Activated T-helper 17 cell treated with anti-CD3 and anti-CD28 coated beads, Interleukin-2, amount 50 U/mL, for 72 hours (primary cell): ENCODE measurements around the gene MROH2A. TPM values are rescaled to one million over a fixed set of nuclear protein-coding genes. Genes with fewer than 3 reads are reported as not detected.

Experiments
- ATAC-seq: fragments of 150-1000 bp; cut with Tn5 transposase; replicated peaks from 2 replicates; pipeline ENCODE4 v1.10.0; 2021; ENCODE audit warnings: mild to moderate bottlenecking, moderate library complexity
- H3K27ac Mint-ChIP-seq: one replicate; pipeline ENCODE4 v1.8.0; 2022; ENCODE audit warnings: mixed read lengths
- H3K27me3 Mint-ChIP-seq: one replicate; pipeline ENCODE4 v1.8.0; 2022; ENCODE audit warnings: mixed read lengths
- H3K36me3 Mint-ChIP-seq: one replicate; pipeline ENCODE4 v1.8.0; 2022; ENCODE audit warnings: low read depth, mild to moderate bottlenecking, mixed read lengths
- H3K4me1 Mint-ChIP-seq: one replicate; pipeline ENCODE4 v1.8.0; 2022; ENCODE audit warnings: mixed read lengths
- H3K4me3 Mint-ChIP-seq: one replicate; pipeline ENCODE4 v1.8.0; 2022; ENCODE audit warnings: mild to moderate bottlenecking, mixed read lengths
- H3K9me3 Mint-ChIP-seq: one replicate; pipeline ENCODE4 v1.8.0; 2022; ENCODE audit warnings: mixed read lengths
- total RNA-seq, 2 donors: library from RNA; stranded (reverse); gene quantifications; one replicate each; pipeline ENCODE4 v1.2.3, GENCODE V29; 2022

MROH2A gene
- total RNA-seq, 2 donors from 2014 or later: not detected

DNA sequence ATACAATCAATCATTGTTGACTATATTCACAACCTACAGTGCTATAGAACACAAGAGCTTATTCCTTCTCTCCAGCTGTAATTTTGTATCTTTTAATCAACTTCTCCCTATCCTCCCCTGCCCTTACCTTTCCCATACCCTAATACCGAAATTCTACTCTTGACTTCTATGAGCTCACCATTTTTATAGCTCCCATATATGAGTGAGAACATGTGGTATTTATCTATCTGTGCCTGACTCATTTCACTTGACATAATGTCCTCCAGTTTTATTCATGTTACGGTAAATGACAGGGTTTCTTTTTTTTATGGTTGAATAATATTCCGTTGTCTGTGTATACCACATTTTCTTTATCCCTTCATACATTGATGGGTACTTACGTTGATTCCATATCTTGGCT lies 2.6 kb downstream of the MROH2A start:
- H3K27me3 Mint-ChIP-seq: peaks cover 19% of the 10 kb centered on the region
- ATAC-seq: no peak
- H3K4me3 Mint-ChIP-seq: no peak overlapping the region
- no peaks in the 10 kb centered on the region for H3K4me1 Mint-ChIP-seq
- no peaks in the 10 kb centered on the region for H3K36me3 Mint-ChIP-seq
- no peak overlapping the region for H3K27ac Mint-ChIP-seq
- peaks cover 3% of the 10 kb centered on the region for H3K9me3 Mint-ChIP-seq

DNA sequence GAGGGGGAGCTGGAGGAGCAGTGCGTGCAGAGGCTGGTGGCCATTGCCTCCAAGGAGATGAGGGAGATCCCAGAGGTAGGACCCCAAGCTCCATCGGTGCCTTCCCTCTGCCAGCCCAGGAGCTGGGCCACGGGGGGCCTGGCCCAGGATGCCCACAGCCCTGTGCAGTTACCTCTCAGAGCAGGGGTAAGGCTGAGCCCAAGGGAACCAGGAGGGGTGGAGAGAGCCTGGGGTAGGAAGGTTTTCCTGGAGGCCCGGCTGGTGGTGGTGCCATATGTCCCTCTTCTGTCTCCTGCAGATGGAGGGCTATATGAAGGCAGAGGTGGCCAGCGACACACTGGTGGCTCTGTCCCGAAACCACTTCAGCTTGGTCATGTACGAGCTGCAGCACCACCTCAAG lies 11.4 kb downstream of the MROH2A start:
- peaks cover 6% of the 10 kb centered on the region for H3K27me3 Mint-ChIP-seq
- peaks cover 5% of the 10 kb centered on the region for H3K9me3 Mint-ChIP-seq
- H3K27ac Mint-ChIP-seq: no peak overlapping the region
- no peak for ATAC-seq
- no peak overlapping the region for H3K4me3 Mint-ChIP-seq
- H3K36me3 Mint-ChIP-seq: no peaks in the 10 kb centered on the region
- H3K4me1 Mint-ChIP-seq: no peaks in the 10 kb centered on the region

DNA sequence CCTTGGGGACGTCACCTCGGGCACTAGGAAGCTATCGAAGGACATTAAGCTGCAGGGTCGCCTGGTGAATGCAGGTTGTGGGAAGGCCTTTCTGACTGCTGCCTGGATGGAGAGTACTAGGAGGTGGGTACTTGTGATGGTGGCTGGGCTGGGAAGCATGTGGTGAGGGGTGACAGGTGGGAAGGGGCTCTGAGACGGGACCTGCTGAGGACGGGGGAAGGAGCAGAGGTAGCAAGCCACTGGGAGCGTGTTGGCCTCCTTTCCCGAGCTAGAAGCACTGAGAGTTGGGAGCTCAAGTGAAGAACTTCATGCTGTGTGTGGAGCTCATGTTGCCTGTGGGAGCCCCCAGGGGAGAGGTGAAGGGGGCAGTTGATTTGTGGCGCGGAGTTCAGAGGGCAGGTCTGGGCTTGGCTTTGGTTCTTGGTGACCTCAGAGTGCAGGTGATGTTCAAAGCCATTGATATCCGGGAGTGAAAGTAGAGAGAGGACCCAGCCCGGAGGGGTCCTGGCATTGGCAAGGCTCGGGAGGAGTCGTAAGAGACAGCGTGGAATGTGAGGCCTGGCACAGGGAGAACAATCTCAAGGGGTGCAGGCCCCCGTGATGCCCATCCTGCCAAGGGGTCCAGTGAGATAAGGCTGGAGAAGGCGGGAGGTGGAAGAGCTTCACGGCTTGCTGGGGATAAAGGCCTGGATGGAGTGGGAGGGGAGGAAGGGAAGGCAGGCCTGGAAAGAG lies 13.2 kb downstream of the MROH2A start:
- H3K4me1 Mint-ChIP-seq: no peaks in the 10 kb centered on the region
- ATAC-seq: no peak
- H3K27ac Mint-ChIP-seq: no peak overlapping the region
- no peak overlapping the region for H3K4me3 Mint-ChIP-seq
- H3K36me3 Mint-ChIP-seq: no peaks in the 10 kb centered on the region
- H3K27me3 Mint-ChIP-seq: peaks cover 2% of the 10 kb centered on the region
- peaks cover 1% of the 10 kb centered on the region for H3K9me3 Mint-ChIP-seq

DNA sequence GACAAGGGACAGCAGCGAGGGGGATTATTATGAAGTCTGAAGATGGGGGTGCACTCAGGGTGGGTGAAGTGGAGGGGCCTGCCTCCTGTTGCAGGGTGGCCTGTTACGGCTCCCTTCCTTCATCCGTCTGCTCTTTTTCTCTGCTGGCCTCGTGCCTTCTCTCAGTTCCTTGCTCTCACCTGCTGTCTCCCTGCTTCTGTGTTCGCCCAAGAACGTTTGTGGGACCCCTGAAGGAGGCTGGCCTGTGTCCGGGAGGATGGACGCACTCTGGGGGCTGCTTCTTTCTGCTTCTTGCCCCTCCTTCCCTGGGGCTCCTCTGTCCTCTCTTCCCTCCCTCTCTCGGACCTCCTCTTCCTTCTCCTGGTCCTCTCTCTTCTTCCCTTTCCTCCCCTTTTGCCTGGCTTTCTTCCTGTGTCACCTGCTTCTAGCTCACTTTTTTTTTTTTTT lies 13.8 kb downstream of the MROH2A start:
- H3K9me3 Mint-ChIP-seq: no peaks in the 10 kb centered on the region

DNA sequence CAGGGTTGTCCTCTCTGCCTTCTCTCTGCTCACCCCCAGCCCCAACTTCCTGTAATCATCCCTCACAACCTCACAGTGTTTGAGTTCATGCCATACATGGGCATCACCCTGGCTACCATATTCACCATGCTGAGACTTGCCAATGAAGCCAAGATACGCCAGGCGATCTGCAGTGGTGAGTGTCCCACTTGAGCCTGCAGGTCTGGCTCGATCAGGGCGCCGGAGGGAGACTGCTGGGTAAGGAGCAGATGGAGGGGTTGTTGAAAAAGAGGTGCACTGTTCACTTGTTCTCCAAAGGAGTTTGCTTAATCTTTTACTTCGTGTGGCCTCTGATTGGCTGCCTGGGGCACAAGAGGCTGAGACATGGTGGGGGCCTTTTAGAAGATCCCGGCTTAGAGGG lies 14.6 kb downstream of the MROH2A start:
- no peak overlapping the region for H3K4me3 Mint-ChIP-seq
- H3K27me3 Mint-ChIP-seq: peaks cover under 1% of the 10 kb centered on the region
- no peaks in the 10 kb centered on the region for H3K36me3 Mint-ChIP-seq
- ATAC-seq: no peak
- no peaks in the 10 kb centered on the region for H3K4me1 Mint-ChIP-seq
- H3K27ac Mint-ChIP-seq: no peak overlapping the region
- no peaks in the 10 kb centered on the region for H3K9me3 Mint-ChIP-seq

More for the DNA sequence above, 13.8 kb downstream of the MROH2A start:
- Mint-ChIP-seq H3K4me3 (no peak overlapping the region), H3K36me3 (no peaks in the 10 kb centered on the region), H3K27me3 (no peaks in the 10 kb centered on the region), H3K4me1 (no peaks in the 10 kb centered on the region), H3K27ac (no peak overlapping the region)
- ATAC-seq: no peak

DNA sequence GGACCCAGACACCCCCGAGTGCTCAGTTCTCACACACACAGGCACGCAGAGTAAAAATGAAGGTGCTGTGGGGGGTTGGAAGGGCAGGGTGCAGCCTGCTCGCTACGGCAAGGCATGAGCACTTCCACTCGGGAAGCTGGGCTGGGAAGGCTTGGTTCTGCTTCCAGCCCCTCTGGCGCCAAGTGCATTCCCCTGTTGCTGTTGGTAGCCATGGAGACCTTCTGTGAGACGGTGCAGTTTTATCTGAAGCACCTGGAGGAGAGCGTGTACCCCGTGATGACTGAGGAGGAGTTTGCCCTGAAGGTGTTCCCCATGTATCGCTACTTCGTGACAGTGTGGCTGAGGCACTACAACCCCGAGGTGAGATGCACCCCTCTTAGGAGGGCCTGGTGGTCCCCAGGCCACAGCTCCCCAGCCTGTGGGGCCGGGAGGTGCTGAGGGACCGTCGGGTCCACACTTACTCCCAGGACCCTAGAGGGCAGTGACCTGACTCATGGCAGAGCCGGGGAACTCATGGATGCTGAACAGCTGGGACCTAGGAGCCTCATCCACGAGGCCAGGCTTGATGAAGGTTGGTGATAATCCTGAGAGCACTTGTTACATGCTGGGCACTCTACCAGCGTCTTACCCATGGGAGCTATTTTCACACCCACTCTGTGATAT lies 15.5 kb downstream of the MROH2A start:
- no peaks in the 10 kb centered on the region for H3K36me3 Mint-ChIP-seq

DNA sequence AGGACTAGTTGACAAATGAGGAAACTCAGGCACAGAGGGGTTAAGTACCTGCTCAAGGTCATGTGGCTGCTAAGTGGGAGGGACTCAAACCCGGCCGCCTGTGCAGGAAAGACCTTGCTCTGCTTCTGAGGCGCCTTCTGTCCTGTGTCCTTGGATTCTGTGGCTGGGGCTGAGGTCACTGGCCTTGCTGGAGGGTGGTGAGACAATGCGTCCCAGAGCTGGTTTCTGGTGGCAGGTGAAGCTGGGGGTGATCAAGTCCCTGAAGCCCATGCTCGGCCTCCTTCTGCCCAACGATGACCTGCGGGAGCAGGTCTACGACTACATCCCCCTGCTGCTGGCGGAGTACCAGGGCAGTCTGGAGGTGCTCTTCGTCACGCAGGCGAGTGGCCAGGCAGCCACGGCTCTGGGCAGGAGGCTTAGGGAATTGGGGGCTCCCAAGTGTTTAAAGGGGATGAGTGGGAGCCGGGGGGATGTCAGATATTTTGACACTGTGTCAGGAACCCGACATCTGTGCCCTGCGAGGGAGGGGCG lies 16.1 kb downstream of the MROH2A start:
- Mint-ChIP-seq H3K4me1 (no peaks in the 10 kb centered on the region), H3K4me3 (no peak overlapping the region), H3K27ac (no peak overlapping the region), H3K9me3 (no peaks in the 10 kb centered on the region), H3K36me3 (no peaks in the 10 kb centered on the region), H3K27me3 (peaks cover 8% of the 10 kb centered on the region)
- no peak for ATAC-seq

More for the DNA sequence above, 15.5 kb downstream of the MROH2A start:
- Mint-ChIP-seq H3K4me3 (no peak overlapping the region), H3K9me3 (no peaks in the 10 kb centered on the region), H3K27ac (no peak overlapping the region), H3K27me3 (peaks cover 8% of the 10 kb centered on the region), H3K4me1 (no peaks in the 10 kb centered on the region)
- no peak for ATAC-seq

DNA sequence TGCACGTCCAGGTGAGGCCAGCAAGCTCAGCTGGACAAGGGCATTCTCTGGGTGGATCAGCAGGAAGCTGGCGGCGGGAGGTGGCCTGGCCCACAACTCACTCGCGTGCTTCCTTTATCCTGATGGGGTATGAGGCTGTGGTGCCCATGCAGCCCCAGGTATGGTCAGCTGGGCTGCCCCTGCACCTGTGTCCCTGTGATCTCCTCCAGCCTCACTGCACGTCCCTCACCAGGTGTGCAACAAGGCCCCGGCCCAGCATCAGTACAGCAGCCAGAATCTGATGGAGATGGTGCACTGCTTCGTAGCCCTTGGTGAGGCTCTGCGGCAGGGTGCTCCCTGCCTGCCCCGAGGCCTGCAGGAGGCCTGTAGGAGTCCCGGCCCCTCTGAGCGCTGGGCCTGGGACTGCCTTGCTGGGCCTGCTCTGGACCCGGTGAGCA lies 17.6 kb downstream of the MROH2A start:
- no peak overlapping the region for H3K27ac Mint-ChIP-seq
- H3K4me1 Mint-ChIP-seq: no peaks in the 10 kb centered on the region
- H3K9me3 Mint-ChIP-seq: no peaks in the 10 kb centered on the region
- H3K27me3 Mint-ChIP-seq: peaks cover 8% of the 10 kb centered on the region
- H3K4me3 Mint-ChIP-seq: no peak overlapping the region
- H3K36me3 Mint-ChIP-seq: no peaks in the 10 kb centered on the region
- no peak for ATAC-seq

DNA sequence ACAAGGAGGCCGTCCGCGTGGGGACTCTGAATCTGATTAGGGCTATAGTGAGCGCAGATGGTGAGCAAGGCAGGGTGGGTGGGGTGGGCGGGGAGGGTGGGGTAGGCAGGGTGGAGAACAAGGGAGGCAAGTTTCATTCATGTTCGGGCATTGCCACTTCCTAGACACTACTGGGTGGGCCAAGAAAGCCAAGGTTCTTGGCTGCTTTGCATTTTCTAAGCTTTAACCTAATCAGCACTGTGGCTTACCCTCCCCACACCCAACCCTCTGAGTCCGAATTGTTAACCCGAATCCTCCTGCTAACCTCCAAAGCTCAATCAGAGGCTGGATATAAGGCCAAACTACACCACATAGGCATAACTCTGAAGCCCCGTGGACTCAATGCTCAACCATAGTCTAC lies 18.1 kb downstream of the MROH2A start:
- Mint-ChIP-seq H3K9me3 (no peaks in the 10 kb centered on the region), H3K27me3 (peaks cover 8% of the 10 kb centered on the region), H3K27ac (no peak overlapping the region), H3K36me3 (no peaks in the 10 kb centered on the region), H3K4me1 (no peaks in the 10 kb centered on the region), H3K4me3 (no peak overlapping the region)
- no peak for ATAC-seq

DNA sequence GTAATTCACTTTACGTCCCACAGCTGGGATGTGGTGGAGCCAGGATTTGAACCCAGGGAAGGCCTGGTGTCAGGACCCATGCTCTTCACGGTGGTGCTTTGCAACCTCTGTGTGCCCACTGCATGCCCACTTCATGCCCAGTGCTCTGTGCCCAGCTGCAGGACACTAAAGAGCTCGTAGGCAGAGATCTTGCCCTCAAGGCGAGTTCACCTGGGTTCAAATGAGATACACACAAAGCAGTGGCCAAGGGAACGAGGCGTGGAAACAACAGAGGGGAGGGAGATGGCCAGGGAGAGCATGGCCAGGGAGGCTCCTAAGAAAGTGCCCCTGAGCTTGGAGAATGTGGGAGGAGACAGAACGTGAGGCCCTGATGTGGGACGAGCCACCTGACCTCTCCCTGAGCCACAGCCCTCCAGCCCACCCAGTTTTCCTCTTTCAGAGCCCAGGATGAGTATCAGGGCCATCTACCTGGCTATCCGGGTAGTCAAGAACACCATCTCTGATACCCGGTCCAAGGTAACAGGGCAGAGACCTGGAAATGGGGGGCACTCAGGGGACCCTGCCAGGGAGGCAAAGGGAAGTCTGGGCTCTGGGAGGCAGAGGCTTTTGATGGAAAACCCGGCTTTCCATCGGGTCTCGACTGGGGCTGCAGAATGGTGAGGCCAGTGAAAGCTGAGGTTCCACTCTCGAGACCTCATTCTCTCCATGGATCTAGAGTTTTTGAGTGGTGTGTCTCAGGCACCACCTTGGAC lies 20.4 kb downstream of the MROH2A start:
- Mint-ChIP-seq H3K27ac (no peak overlapping the region), H3K27me3 (peaks cover 16% of the 10 kb centered on the region), H3K4me1 (no peaks in the 10 kb centered on the region), H3K4me3 (no peak overlapping the region), H3K36me3 (no peaks in the 10 kb centered on the region), H3K9me3 (no peaks in the 10 kb centered on the region)
- ATAC-seq: no peak

DNA sequence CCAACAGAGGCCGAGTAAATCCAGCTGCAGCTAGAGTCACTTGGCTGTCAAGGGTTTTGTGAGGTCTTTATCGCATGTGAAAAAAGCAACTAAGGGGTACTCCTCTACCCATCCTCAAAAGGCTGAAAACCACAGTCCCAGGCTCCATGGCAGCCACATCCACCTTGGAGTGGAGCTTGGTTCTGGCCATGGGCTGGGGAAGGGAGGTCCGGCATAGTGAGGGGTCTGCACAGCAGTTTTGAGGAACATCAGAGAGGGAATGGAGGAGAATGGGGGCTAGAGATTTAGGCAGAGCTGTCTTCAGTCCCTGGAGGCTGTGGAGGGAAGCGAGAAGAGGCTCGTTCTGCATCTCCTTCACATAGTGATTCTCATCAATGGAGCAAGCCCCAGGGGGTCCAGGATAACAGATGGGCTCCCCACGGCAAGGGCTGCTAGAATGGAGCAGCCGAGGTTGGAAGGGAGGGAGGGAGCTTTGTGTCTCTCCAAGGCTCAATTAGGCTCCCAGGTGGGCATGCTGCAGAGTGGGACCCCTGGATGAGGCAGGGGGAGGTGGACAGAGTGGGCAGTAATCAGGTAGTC lies 21.0 kb downstream of the MROH2A start:
- Mint-ChIP-seq H3K27ac (no peak overlapping the region), H3K4me3 (no peak overlapping the region), H3K4me1 (no peaks in the 10 kb centered on the region), H3K27me3 (peaks cover 17% of the 10 kb centered on the region), H3K36me3 (no peaks in the 10 kb centered on the region), H3K9me3 (no peaks in the 10 kb centered on the region)
- no peak for ATAC-seq

DNA sequence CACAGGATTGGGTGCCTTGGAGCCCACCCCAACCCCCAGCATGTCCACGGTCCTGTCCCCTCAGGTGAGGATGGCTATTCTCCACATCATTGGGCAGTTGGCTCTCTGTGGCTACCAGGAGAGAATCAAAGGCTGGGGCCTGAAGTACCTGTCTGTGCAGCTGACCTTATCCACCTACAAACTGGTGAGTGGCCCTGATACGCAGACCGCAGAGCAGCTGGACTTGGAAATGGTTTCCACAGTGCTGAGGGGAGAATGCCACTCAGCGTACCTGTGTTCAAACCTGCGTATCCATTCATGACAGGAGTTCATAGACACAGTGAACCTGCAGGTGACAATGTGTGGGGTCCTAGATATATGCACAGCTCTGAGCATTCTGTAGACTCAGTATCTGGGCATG lies 21.6 kb downstream of the MROH2A start:
- no peak for ATAC-seq
- H3K27ac Mint-ChIP-seq: no peak overlapping the region

DNA sequence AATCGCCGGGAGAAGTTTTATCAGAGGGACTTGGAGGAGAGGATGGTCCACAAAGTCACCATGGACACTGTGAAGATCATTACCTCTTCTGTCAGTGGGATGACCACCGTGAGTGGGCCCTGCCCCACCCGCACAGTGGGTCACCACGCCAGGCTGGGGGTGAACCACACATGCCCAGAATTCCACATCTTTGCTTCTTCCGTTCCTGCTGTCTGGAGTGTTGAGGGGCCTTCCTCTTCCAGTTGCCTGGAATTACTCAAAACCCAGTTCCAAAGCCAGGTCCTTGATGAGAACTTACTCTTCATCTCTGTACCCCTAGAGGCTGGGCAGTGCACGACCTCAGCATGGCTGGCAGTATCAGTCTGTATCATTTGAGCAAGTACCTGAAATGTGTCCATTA lies 22.1 kb downstream of the MROH2A start:
- H3K27me3 Mint-ChIP-seq: peaks cover 20% of the 10 kb centered on the region
- H3K36me3 Mint-ChIP-seq: no peaks in the 10 kb centered on the region
- no peak overlapping the region for H3K27ac Mint-ChIP-seq
- H3K9me3 Mint-ChIP-seq: no peaks in the 10 kb centered on the region
- ATAC-seq: no peak
- no peaks in the 10 kb centered on the region for H3K4me1 Mint-ChIP-seq
- H3K4me3 Mint-ChIP-seq: no peak overlapping the region

More for the DNA sequence above, 21.6 kb downstream of the MROH2A start:
- H3K36me3 Mint-ChIP-seq: no peaks in the 10 kb centered on the region
- no peaks in the 10 kb centered on the region for H3K4me1 Mint-ChIP-seq
- no peak overlapping the region for H3K4me3 Mint-ChIP-seq
- H3K27me3 Mint-ChIP-seq: peaks cover 20% of the 10 kb centered on the region
- no peaks in the 10 kb centered on the region for H3K9me3 Mint-ChIP-seq

DNA sequence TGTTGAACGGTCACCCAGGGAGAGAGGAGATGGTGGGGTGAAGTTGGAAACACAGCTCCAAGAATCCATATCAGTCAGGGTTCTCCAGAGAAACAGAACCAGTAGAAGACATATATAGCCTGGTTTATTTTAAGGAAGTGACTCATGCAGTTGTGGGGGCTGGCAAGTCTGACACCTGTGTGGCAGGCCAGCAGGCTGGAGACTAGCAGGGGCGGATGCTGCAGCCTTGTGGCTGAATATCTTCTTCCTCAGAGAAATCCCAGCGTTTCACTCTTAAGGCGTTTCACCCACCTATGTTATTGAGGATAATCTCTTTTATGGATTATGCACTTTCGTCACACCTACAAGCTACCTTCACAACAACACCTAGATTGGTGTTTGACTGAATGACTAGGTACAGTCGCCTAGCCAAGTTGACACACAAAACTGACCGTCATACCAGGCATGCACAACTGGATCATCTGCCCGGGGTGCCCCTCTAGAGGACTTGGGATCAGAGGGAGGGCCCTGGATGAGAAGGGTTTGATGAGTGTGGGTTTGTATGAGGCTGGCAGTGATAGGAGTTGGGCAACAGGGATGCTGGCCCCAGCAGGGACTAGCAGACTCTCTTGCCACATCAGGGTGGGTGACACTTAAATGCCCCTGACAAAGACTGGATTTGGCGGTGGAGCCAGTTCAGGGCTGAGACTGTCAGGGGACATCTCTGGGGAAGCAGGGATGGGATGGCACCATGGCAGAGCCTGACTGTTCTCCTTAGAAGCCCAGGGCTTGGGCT lies 23.4 kb downstream of the MROH2A start:
- no peaks in the 10 kb centered on the region for H3K9me3 Mint-ChIP-seq
- no peaks in the 10 kb centered on the region for H3K4me1 Mint-ChIP-seq
- H3K27ac Mint-ChIP-seq: no peak overlapping the region
- no peak overlapping the region for H3K4me3 Mint-ChIP-seq
- no peaks in the 10 kb centered on the region for H3K36me3 Mint-ChIP-seq
- ATAC-seq: no peak
- peaks cover 20% of the 10 kb centered on the region for H3K27me3 Mint-ChIP-seq
